A172 (cell line): Measurements from ENCODE around the gene FAM170B. TPM values are rescaled to one million over a fixed set of nuclear protein-coding genes. Genes with fewer than 3 reads are reported as not detected.

Source experiments
- DNase-seq: peaks from one replicate; pipeline ENCODE4 v3.0.0-alpha.2; 2015; ENCODE audit warnings: low spot score
- total RNA-seq: library from RNA; depleted of rRNA; stranded (reverse); fragments of >200 nt; shearing (Covaris generic); gene quantifications from 2 replicates; pipeline ENCODE4 v1.2.3, GENCODE V29; 2014

Gene FAM170B
- total RNA-seq, 1 experiment from 2014 or later, result not detected

DNA sequence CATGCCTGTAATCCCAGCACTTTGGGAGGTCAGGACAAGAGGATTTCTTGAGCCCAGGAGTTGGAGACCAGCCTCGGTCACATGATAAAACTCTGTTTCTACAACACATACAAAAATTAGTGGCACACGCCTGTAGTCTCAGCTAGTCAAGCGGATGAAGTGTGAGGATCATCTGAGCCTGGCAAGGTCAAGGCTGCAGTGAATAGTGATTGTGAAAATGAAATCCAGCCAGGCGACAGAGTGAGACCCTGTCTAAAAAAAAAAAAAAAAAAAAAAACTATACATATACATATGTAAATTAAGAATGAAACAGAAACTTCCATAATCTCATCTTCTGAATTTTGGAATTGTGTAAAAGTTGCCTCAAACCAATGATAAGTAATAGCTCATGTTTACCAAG lies 18.2 kb upstream of the FAM170B start:
- DNase-seq, result no peak

- no peak for DNase-seq
Measured at GRCh38 chr10:49151481-49151880, 17.7 kb upstream of the FAM170B start.

GRCh38 chr10:49151025-49151445 lies 17.2 kb upstream of the FAM170B start:
- no peak for DNase-seq

GRCh38 chr10:49150426-49150825 lies 16.6 kb upstream of the FAM170B start:
- no peak for DNase-seq

GRCh38 chr10:49149881-49150280 lies 16.1 kb upstream of the FAM170B start:
- no peak for DNase-seq

- DNase-seq, result no peak
Measured at GRCh38 chr10:49144058-49144720, 10.4 kb upstream of the FAM170B start.

DNA sequence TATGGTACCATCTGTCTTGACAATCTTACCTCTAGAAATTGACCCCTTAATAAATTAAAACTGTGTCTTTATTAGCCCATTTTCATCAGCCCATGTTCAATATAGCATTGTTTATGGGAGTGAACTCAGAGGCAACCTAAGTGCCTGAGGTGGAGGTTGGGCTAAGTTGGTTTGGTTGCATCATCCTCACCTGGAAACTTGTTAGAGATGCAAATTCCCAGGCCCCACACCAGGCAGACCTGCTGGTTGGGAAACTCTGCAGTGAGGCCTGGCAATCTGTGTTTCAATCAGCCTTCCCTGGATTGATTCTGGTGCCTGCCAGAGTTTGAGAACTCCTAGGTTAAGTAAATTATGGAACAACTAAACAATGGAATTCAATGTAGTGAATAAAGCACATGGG lies 9.4 kb upstream of the FAM170B start:
- DNase-seq, result no peak

DNA sequence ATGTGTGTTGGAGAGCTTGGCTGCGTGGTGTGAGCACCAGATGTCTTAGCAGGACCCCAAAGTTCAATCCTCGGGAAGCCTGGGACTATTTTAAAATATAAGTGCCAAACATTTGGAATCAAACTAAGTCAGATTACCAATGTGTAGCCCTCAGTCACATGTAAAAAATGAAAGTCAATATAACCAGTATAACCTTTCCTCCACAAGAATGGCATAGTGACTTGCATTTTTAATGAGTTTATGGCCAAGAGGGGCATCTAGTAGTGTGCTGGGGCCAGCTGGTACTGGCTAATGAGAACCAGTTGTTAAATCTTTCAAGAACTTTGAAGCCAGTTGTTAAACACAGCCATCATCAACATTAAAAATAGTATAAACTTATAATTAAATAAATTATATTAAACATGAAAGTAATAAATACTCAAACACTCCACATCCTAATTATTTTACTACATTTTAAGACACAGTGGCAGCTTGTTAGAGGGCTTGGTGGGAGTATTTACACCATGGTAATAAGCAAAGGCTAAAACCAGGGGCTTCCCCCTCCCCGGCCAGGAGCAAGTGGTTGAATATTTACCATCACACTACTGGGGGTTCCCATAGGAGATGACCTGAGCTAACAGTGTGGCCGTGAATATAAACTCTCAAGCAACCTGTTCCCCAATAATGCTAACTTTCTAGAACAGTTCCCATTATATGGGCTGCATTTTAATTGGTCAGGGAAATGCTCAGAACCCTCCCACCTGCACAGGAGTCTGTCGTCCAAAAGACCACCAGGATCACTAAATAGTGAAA lies 7.9 kb upstream of the FAM170B start:
- no peak for DNase-seq

DNA sequence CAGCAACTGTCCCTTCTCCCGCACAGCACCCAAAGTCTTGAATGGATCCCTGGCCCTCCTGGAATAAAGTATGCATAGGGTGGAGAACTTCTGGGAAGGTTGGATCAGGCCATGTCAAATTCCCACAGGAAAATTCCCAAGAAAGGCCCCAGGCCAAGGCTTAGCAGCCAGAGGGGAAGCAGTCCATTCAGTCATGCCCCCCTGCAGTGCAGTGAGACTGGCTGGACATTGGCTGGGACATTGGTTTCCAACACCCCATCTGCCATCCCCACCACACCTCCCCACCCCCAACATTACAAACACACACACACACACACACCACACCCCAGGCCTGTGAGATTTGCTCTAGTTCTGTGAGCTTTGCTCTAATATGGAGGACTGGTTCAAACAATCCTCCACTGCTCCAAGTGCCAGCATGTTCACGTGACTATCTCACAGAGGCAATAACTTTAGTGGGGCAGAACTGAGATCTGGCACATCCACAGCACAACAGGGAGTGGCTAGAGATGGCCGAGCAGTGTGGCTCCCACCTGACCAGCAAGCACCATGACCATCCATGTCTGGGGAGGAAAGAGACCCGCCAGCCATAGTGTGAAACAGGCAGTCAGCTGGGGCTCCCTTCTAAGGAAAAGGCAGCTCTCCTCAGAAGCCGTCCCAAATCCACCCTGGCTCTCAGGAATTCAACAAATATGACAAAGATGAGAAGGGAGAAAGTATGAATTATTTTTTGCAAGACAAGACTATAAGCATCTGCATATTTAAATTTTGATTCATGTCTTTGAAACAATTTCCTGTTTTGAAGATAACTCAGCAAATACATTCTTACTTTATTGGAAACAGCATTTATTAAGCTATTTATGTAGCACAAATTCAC lies 6.7 kb upstream of the FAM170B start:
- DNase-seq, result peak; percentile 4

GRCh38 chr10:49139846-49140195 lies 6.0 kb upstream of the FAM170B start:
- peak; percentile 93 for DNase-seq

DNA sequence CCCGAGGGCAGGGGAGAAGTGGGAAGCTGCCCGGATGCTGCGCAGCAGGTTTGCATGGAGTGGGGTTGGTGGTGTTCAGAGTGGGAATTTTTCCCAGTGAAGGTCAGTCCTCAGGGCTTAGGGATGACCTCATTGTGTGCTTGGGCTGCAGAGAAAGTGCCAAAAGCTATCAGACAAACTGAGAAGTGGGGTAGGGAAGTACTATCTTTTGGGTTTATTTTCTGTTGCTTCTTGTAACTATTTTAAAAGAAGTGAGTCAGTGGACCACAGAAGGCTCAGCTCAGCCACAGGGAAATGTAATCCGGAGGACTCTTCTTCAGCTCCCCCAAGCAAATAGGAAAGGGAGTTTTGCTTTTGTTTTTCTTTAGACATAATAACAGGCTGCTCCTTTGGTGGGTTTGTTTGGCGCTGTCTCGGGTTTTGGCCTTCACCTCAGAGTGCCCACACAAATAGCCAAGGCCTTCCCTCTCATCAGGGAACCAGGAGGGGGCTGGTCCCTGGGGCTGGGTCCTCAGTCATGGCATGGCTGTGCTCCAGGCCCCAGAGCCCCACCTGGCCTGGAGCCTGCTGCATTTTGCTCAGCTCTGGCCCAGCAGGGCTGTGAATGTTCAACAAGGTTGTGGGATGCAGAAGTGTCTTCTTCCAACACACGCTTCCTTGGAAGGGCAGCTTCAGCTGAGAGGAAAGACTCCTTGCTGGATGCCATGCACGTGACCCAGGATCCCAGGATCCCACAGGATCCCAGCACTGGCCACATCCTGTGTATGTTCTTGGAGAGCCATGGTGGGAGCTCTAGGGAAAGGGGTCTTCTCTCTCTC lies 5.4 kb upstream of the FAM170B start:
- DNase-seq, result peak; percentile 67

GRCh38 chr10:49138361-49138891 lies 4.6 kb upstream of the FAM170B start:
- peak; percentile 24 for DNase-seq

DNA sequence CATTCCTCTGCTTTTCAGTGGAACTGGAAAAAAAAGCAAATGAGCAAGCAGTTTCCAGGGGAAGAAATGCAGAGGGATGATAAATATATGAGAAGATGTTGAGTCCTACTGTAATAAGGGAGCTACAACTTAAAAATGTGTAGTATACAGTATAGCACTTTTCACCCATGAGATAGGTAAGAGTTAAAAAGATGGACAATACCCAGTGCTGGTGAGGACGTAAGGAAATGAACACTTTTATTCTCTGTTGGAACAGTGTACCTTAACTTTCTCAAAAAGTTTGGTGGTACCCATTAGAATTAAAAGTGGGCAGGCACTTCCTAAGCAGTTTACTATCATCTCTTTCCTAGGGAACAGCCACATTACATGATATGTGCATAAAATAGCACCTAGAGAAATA lies 2.7 kb upstream of the FAM170B start:
- DNase-seq, result no peak

DNA sequence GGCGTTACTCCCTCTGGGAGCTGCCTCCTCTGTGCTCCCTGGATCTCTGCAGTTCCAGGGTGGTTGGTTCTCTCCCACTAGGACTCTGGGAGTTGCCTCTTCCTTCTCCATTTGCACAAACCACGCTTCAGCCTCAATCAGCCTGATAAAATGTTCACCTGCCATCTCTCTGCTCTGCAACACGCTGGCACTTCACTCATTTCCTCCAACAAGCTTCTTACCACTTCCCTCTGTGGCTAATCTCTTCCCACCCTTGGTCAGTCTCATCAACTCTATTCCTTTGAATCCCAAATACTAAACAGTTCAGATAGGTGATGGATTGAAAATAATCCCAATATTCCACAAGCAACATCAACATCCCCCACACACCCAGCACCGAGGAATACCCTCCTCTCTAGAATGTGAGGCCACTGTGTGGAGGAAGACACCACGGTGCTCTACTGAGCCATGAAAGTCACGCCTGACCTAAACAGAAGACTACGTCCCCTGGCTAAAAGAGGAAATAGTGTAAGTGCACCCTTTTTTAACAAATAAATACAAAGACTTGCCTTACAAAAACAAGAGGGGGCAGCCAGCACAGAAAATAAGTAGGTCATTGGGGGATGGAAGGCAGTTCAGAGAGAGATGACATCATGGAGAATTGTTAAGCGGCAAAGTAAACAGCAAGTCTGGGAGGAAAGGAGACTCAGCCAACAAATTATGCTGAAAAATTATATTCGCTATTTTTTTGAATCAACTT lies 1.9 kb upstream of the FAM170B start:
- DNase-seq, result no peak

DNA sequence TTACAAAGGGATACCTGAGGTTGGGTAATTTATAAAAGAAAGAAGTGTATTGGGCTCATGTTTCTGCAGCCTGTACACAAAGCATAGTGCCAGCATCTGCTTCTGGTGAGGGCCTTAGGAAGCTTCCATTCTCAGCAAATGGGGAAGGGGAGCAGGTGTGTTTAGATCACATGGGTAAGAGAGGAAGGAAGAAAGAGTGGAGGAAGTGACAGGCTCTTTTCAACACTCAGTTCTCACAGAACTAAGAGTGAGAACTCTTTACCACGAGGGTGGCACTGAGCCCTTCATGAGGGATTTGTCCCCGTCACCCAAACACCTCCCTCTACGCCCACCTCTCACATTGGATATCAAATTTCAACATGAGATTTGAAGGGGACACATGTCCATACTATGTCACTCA lies 506 bp upstream of the FAM170B start:
- no peak for DNase-seq

DNA sequence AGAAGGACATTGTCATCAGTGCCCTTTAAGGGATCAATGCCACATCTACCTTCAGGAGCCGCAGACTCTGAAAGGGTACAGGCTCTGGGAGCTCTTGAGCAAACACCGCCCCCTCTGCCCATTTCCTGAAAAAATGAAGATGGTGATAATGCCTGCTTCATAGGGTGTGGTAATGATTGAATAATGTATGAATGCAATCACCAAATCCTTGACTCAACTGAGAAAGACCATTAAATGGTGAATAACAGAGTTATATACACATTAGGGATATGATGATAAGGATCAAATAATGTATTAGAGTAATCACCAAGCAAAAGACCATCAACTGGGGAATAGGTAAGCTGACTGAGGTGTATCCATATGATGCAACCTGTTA lies 1.5 kb downstream of the FAM170B start:
- DNase-seq, result no peak

DNA sequence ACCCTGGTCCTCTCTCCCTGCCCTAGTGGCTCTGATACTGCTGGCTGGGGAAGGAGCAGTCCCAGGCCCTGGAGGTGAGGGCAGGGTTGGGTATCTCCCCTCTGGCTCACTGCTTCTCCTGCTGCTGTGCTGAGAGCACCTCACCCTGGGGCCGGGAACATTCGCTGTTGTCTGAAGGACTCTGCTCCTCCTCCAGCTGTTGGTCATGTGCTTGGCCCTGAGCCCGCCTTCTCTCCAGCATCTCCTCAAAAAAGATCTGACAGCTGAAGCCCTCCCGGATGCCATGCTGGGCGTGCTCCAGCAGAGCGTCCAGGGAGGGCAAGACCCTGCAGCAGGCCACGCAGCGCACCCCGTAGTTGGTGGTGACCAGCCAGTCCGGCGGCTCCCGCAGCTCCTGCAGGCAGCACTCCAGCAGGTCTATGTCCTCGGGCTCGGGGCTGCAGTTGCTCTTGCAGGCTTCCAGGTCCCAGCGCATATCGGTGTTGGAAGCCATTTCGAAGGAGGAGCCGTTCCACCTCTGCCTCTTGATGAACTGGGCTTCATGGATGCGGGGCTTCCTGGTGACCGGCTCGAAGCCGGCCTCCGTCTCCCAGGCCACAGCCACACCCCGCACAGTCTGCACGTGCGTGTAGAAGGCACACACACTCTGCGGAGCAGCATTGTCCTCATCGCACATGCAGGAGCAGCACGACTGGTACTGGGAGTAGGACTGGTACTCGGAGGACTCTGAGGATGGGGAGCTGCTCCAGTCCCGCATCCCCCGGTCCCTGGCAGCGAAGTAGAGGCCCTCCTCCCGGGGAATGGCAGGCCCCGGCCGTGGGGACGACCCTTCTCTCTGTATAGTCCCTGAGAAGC lies 2.1 kb downstream of the FAM170B start:
- DNase-seq, result no peak

DNA sequence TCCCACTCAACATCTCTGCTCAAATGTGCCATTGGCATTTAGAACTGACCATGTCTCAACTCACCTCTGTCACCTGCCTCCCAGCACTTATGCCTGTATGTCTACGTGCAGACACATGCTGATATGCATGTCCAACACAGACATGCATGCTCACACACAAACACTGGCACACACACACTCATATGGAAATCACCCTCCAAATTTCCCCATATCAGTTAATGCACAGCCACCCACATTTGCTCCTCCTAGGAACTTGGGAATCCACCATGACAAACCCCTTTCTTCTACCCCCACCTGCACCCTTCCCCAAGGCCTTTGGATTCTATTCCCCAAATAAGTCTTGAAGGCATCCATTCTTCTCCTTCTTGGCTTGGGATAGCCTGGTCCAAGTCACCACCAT lies 4.4 kb downstream of the FAM170B start:
- DNase-seq, result no peak

DNA sequence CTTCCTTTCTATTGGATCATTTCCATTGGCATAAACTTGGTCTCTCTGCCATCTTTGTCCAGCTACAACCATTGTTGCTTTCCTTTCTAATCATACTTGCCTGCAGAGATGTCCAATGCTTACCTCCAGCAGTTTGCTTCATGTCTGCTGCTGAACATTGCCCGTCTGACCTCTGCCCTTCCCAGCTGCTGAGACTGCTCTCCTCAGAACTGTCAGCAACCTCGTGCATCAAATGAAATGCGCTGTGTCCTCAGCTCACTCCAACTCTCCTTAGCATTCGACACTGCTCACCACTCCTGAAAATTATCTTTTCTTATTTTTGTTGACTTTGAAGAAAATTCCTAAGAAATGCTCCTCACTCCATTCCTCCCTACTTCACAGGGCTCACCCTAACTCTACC lies 5.0 kb downstream of the FAM170B start:
- no peak for DNase-seq
